Keratinocyte (primary cell): ENCODE data around the gene THOC6. TPM values are rescaled to one million over a fixed set of nuclear protein-coding genes. Genes with fewer than 3 reads are reported as not detected.

Source experiments
- DNase-seq: peaks from one replicate; pipeline ENCODE4 v3.0.0-alpha.2; 2011; ENCODE audit warnings: low read depth, missing footprints, low spot score
- FAIRE-seq: peaks from 2 replicates; lab custom pipeline; 2011; peaks lifted over from hg19 to GRCh38; lab: Jason Lieb, UNC
- H2AFZ ChIP-seq: 2 replicates; pipeline ENCODE4 v1.6.0; 2012; ENCODE audit warnings: low read length, control low read depth, inconsistent platforms; ENCODE audit not compliant: control insufficient read depth
- H3K27ac ChIP-seq: 2 replicates; pipeline ENCODE4 v1.5.1; 2011; ENCODE audit warnings: low read length; ENCODE audit not compliant: control insufficient read depth, insufficient read depth
- H3K27me3 ChIP-seq: 3 replicates; pipeline ENCODE4 v1.6.0; 2011; ENCODE audit warnings: low read length; ENCODE audit not compliant: control insufficient read depth, insufficient read depth; ENCODE audit errors: extremely low read depth
- H3K36me3 ChIP-seq, 2 experiments: 2 replicates in 1 of 2; 3 replicates in 1 of 2; pipeline ENCODE4 v1.5.1; 2011; ENCODE audit warnings: low read length in 2 of 2, mild to moderate bottlenecking in 1 of 2; ENCODE audit not compliant: control insufficient read depth in 2 of 2, insufficient read depth in 2 of 2; ENCODE audit errors: extremely low read depth in 1 of 2
- H3K4me1 ChIP-seq: 3 replicates; pipeline ENCODE4 v1.5.1; 2011; ENCODE audit warnings: low read length; ENCODE audit not compliant: control insufficient read depth, insufficient read depth; ENCODE audit errors: extremely low read depth
- H3K4me2 ChIP-seq: 3 replicates; pipeline ENCODE4 v1.6.0; 2011; ENCODE audit warnings: low read depth, low read length; ENCODE audit not compliant: control insufficient read depth, insufficient read depth; ENCODE audit errors: extremely low read depth
- H3K4me3 ChIP-seq, 3 experiments: fragments of 200-600 bp in 1 of 3; sonication (generic) in 1 of 3; 2 replicates in 2 of 3; 3 replicates in 1 of 3; pipeline ENCODE4 v1.5.1; 2011 to 2016; ENCODE audit warnings: low read length in 3 of 3, mild to moderate bottlenecking in 3 of 3, control low read depth in 2 of 3, inconsistent platforms in 1 of 3, low read depth in 1 of 3, mixed read lengths in 1 of 3, mixed run types in 1 of 3, moderate library complexity in 1 of 3; ENCODE audit not compliant: control insufficient read depth in 2 of 3, insufficient read depth in 2 of 3; ENCODE audit errors: extremely low read depth in 1 of 3
- H3K79me2 ChIP-seq: 2 replicates; pipeline ENCODE4 v1.6.0; 2012; ENCODE audit warnings: low read length; ENCODE audit not compliant: control insufficient read depth, insufficient read depth
- H3K9ac ChIP-seq: 3 replicates; pipeline ENCODE4 v1.6.0; 2011; ENCODE audit warnings: low read length; ENCODE audit not compliant: control insufficient read depth, insufficient read depth; ENCODE audit errors: extremely low read depth
- H3K9me1 ChIP-seq: 3 replicates; pipeline ENCODE4 v1.6.0; 2011; ENCODE audit warnings: low read length; ENCODE audit not compliant: control insufficient read depth, insufficient read depth; ENCODE audit errors: extremely low read depth
- H3K9me3 ChIP-seq: 2 replicates; pipeline ENCODE4 v1.5.1; 2012; ENCODE audit warnings: low read depth, low read length; ENCODE audit not compliant: control insufficient read depth
- H4K20me1 ChIP-seq: 3 replicates; pipeline ENCODE4 v1.6.0; 2011; ENCODE audit warnings: low read length; ENCODE audit not compliant: control insufficient read depth, insufficient read depth; ENCODE audit errors: extremely low read depth
- CTCF ChIP-seq, 3 experiments: IDR thresholded peaks in 1 of 3; conservative IDR thresholded peaks in 1 of 3; optimal IDR thresholded peaks in 1 of 3; 2 replicates in 2 of 3; 3 replicates in 1 of 3; pipeline versions ENCODE3 to v1.5.1; 2011; ENCODE audit warnings: low read length in 3 of 3, mild to moderate bottlenecking in 3 of 3, moderate library complexity in 2 of 3, control low read depth in 1 of 3, inconsistent platforms in 1 of 3; ENCODE audit not compliant: insufficient read depth in 2 of 3; ENCODE audit errors: extremely low read depth in 1 of 3
- EZH2 ChIP-seq: IDR thresholded peaks from one replicate; pipeline ENCODE4 v1.6.1; 2012; ENCODE audit warnings: inconsistent platforms, mild to moderate bottlenecking, low read length, moderate library complexity
- dilution Hi-C: fragments of 300-500 bp; cut with MboI; formaldehyde crosslinking; loops from one replicate; pipeline ENCODE4 v1.7.0; 2020; ENCODE audit warnings: low sequenced_read_pairs; ENCODE audit not compliant: extremely low pct_ligation_motif_present
- polyA plus RNA-seq, 5 experiments: library from polyadenylated mRNA; depleted of rRNA in 3 of 5; stranded (reverse) in 3 of 5; stranded (forward) in 1 of 5; unstranded in 1 of 5; fragments of >200 nt; gene quantifications; 1 replicate in 1 of 5; 2 replicates in 3 of 5; 3 replicates in 1 of 5; pipeline versions ENCODE4 v1.2.1 to v1.2.3, GENCODE V29; 2011 to 2012; ENCODE audit warnings: missing spikeins in 2 of 5, low read depth in 1 of 5, low replicate concordance in 1 of 5

THOC6 gene
- polyA plus RNA-seq, 1 donor (not counting 4 experiments of a cell fraction or from before 2014, with no cell fraction given), result 10.3 TPM

- Histone ChIP-seq H3K27me3 (peaks cover 41% of the 10 kb centered on the region), H3K36me3 (no peaks in the 10 kb centered on the region), H3K4me3 (no peak overlapping the region), H3K4me2 (no peak overlapping the region), H3K4me1 (no peaks in the 10 kb centered on the region), H3K27ac (no peak overlapping the region), H2AFZ (no peak overlapping the region), H4K20me1 (no peaks in the 10 kb centered on the region), H3K79me2 (no peaks in the 10 kb centered on the region), H3K9me1 (no peaks in the 10 kb centered on the region), H3K9me3 (no peaks in the 10 kb centered on the region), H3K9ac (no peak overlapping the region)
- FAIRE-seq (no peak), DNase-seq (no peak)
- TF ChIP-seq EZH2 (no peak), CTCF (optimal IDR thresholded peaks at IDR 0.05 in 1 of 3, IDR thresholded peaks at IDR 0.05 in 1 of 3, conservative IDR thresholded peaks at IDR 0.05 in 1 of 3; ENCODE audit: extremely low read depth in 1 of 3, insufficient read depth in 2 of 3, low read length in 3 of 3) (no peak)
- dilution Hi-C loops, result no loop called here
Measured at GRCh38 chr16:3044708-3045107, 20.9 kb downstream of the THOC6 start.

GRCh38 chr16:3045758-3046640, 22.2 kb downstream of the THOC6 start, which contains the start of gene MMP25:
TSS of gene MMP25 (plus strand) at chr16:3046561. CDS start at chr16:3046918, 357 bp downstream.
- peaks cover 46% of the 10 kb centered on the region for H3K27me3 ChIP-seq
- no peak for FAIRE-seq
- H2AFZ ChIP-seq, result peak within 1 kb of the TSS; percentile 33

More at GRCh38 chr16:3045758-3046640, 22.2 kb downstream of the THOC6 start, which contains the start of gene MMP25:
- H3K9me3 ChIP-seq, result no peaks in the 10 kb centered on the region
- H3K36me3 ChIP-seq, result no peaks in the 10 kb centered on the region
- H3K9me1 ChIP-seq, result no peaks in the 10 kb centered on the region
- no peaks in the 10 kb centered on the region for H3K79me2 ChIP-seq
- H3K9ac ChIP-seq, result peak within 1 kb of the TSS; percentile 44
- H4K20me1 ChIP-seq, result no peaks in the 10 kb centered on the region
- dilution Hi-C loops, result no loop called here
- TF ChIP-seq CTCF (optimal IDR thresholded peaks at IDR 0.05 in 1 of 3, IDR thresholded peaks at IDR 0.05 in 1 of 3, conservative IDR thresholded peaks at IDR 0.05 in 1 of 3; ENCODE audit: extremely low read depth in 1 of 3, insufficient read depth in 2 of 3, low read length in 3 of 3) (no peak), EZH2 (peak; percentile 85)
- DNase-seq, result no peak
- peak within 1 kb of the TSS; percentile 84 for H3K4me2 ChIP-seq
- no peak within 1 kb of the TSS for H3K27ac ChIP-seq
- peak within 1 kb of the TSS; percentile 43 to 67 (median 57) for H3K4me3 ChIP-seq
- no peaks in the 10 kb centered on the region for H3K4me1 ChIP-seq
